RWPE1 (cell line): ENCODE measurements around the gene MYCBP2.

Experiments used
- CTCF ChIA-PET: fragments of 350-600 bp; sonication (Branson Sonifier 250); formaldehyde crosslinking; extraction: SDS; loops from one replicate; lab custom pipeline; 2021; lab: Yijun Ruan, JAX
- POLR2A ChIA-PET: fragments of 400-600 bp; formaldehyde crosslinking; extraction: SDS; loops from one replicate; lab custom pipeline; 2020; ENCODE audit warnings: antibody characterized with exemption; ENCODE audit not compliant: low non-redundant PET; lab: Yijun Ruan, JAX
- DNase-seq: peaks from one replicate; pipeline ENCODE4 v3.0.0; 2012; ENCODE audit warnings: low spot score
- H3K27ac ChIP-seq: fragments of 450-650 bp; 2 replicates; pipeline ENCODE4 v1.5.1; 2017
- CTCF ChIP-seq: fragments of 450-650 bp; conservative IDR thresholded peaks from 2 replicates; pipeline ENCODE4 v1.5.1; 2017; ENCODE audit warnings: low read depth, mild to moderate bottlenecking

MYCBP2 gene

GRCh38 chr13:77040835-77041234 lies 286.1 kb downstream of the MYCBP2 start:
- CTCF ChIA-PET = no interaction called here
- TF ChIP-seq CTCF = no peak
- no peak overlapping the region for H3K27ac ChIP-seq
- POLR2A ChIA-PET = no interaction called here
- no peak for DNase-seq

- TF ChIP-seq CTCF = no peak
- DNase-seq = no peak
- ChIA-PET POLR2A (no interaction called here), CTCF (interaction anchor here (0.6 kb wide), 1 partner anchor 1050 kb away, joined by 3 read pairs; no protein-coding TSS in a partner anchor)
- no peak overlapping the region for H3K27ac ChIP-seq
Observed at GRCh38 chr13:77040076-77040475, 286.8 kb downstream of the MYCBP2 start.

GRCh38 chr13:77038907-77039480 lies 287.9 kb downstream of the MYCBP2 start:
- CTCF ChIA-PET = no interaction called here
- no peak for DNase-seq
- TF ChIP-seq CTCF = no peak
- H3K27ac ChIP-seq = no peak overlapping the region
- POLR2A ChIA-PET = no interaction called here

GRCh38 chr13:77036279-77036678 lies 290.6 kb downstream of the MYCBP2 start:
- POLR2A ChIA-PET = no interaction called here
- CTCF ChIA-PET = interaction anchor here (0.7 kb wide), 1 partner anchor 569 kb away, joined by 3 read pairs; no protein-coding TSS in a partner anchor

GRCh38 chr13:77034881-77035280 lies 292.0 kb downstream of the MYCBP2 start:
- peak; percentile 15 for DNase-seq
- no peak overlapping the region for H3K27ac ChIP-seq
- POLR2A ChIA-PET = no interaction called here
- CTCF ChIA-PET = no interaction called here
- TF ChIP-seq CTCF = no peak

More at GRCh38 chr13:77036279-77036678, 290.6 kb downstream of the MYCBP2 start:
- no peak overlapping the region for H3K27ac ChIP-seq
- no peak for TF ChIP-seq CTCF
- no peak for DNase-seq

- POLR2A ChIA-PET = no interaction called here
- CTCF ChIA-PET = no interaction called here
Observed at GRCh38 chr13:77033717-77034302, 293.1 kb downstream of the MYCBP2 start.

More at GRCh38 chr13:77033717-77034302, 293.1 kb downstream of the MYCBP2 start:
- no peak overlapping the region for H3K27ac ChIP-seq
- TF ChIP-seq CTCF = no peak
- peak; percentile 15 for DNase-seq
